Measurements from ENCODE around the gene WDR64. TPM values are rescaled to one million over a fixed set of nuclear protein-coding genes. Genes with fewer than 3 reads are reported as not detected.
A peak's percentile ranks its signal among the peaks of the same experiment; 100 is the strongest.

The WDR64 gene
- total and polyA plus RNA-seq, 2 of the 13 experiments (the other 11 are each of a cell fraction or from before 2014, with no cell fraction given): not detected

DNA sequence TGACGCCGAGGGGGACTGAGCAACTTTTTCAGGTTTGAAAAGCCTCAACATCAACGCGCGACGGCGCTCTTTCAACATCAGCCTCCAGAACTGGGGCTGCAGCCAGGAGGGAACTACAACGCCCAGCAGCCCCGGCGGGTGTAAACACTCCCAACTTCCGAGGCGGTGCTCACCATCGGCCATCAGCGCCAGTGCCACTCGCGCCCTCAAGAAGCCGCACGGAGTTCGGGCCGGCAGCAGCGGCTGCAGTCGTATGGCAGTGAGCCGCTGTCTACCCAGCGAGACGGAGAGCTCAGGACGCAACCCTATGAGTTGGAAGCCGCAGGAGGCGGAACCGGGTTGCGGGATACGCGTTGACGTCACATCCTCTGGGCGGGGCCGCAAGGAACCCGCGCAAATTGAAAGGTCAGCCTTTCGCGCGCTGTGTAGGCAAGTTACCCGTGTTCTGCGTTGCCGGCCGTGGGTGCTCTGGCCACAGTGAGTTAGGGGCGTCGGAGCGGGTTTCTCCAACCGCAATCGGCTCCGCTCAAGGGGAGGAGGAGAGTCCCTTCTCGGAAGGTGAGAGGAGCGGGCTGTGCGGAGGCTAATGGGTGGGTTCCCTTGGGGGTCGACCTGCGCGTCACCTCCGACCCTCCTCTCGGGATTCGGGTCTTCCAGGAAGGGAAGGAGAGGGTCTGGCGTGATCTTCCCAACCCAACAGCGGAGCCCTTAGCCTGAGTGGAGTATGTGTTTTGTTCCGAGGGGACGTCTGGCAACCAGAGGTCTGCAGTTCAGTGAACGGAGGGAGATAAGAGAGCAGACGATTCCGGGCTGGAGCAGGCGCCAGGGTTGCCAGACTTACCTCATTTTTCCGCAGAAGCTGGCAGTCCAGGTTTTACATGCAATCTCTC, 196.0 kb downstream of the WDR64 start, which contains the start of gene EXO1 (continued):
- TF ChIP-seq ZNF143 (CRISPR knock-in tag; IDR thresholded peaks at IDR 0.05): peak; percentile 96
- TF ChIP-seq, protein P1, sequence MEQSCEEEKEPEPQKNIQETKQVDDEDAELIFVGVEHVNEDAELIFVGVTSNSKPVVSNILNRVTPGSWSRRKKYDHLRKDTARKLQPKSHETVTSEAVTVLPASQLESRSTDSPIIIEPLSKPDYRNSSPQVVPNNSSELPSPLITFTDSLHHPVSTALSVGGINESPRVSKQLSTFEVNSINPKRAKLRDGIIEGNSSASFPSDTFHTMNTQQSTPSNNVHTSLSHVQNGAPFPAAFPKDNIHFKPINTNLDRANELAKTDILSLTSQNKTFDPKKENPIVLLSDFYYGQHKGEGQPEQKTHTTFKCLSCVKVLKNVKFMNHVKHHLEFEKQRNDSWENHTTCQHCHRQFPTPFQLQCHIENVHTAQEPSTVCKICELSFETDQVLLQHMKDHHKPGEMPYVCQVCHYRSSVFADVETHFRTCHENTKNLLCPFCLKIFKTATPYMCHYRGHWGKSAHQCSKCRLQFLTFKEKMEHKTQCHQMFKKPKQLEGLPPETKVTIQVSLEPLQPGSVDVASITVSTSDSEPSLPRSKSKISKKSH (CRISPR knock-in tag; IDR thresholded peaks at IDR 0.05; ENCODE audit: borderline replicate concordance): no peak
- TF ChIP-seq, protein P2, sequence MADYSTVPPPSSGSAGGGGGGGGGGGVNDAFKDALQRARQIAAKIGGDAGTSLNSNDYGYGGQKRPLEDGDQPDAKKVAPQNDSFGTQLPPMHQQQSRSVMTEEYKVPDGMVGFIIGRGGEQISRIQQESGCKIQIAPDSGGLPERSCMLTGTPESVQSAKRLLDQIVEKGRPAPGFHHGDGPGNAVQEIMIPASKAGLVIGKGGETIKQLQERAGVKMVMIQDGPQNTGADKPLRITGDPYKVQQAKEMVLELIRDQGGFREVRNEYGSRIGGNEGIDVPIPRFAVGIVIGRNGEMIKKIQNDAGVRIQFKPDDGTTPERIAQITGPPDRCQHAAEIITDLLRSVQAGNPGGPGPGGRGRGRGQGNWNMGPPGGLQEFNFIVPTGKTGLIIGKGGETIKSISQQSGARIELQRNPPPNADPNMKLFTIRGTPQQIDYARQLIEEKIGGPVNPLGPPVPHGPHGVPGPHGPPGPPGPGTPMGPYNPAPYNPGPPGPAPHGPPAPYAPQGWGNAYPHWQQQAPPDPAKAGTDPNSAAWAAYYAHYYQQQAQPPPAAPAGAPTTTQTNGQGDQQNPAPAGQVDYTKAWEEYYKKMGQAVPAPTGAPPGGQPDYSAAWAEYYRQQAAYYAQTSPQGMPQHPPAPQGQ (CRISPR knock-in tag; IDR thresholded peaks at IDR 0.05; ENCODE audit: borderline replicate concordance): no peak
- peak; percentile 79 for TF ChIP-seq DMAP1 (CRISPR knock-in tag; IDR thresholded peaks at IDR 0.05)
- TF ChIP-seq MTA1 (CRISPR knock-in tag; IDR thresholded peaks at IDR 0.05; ENCODE audit: borderline replicate concordance): peak; percentile 45; the same call in 1 of the 2 replicates
- TF ChIP-seq, protein P3, sequence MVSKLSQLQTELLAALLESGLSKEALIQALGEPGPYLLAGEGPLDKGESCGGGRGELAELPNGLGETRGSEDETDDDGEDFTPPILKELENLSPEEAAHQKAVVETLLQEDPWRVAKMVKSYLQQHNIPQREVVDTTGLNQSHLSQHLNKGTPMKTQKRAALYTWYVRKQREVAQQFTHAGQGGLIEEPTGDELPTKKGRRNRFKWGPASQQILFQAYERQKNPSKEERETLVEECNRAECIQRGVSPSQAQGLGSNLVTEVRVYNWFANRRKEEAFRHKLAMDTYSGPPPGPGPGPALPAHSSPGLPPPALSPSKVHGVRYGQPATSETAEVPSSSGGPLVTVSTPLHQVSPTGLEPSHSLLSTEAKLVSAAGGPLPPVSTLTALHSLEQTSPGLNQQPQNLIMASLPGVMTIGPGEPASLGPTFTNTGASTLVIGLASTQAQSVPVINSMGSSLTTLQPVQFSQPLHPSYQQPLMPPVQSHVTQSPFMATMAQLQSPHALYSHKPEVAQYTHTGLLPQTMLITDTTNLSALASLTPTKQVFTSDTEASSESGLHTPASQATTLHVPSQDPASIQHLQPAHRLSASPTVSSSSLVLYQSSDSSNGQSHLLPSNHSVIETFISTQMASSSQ (IDR thresholded peaks at IDR 0.05; ENCODE audit: low read depth): no peak
- TF ChIP-seq, protein P3 (CRISPR knock-in tag; IDR thresholded peaks at IDR 0.05; ENCODE audit: borderline replicate concordance): peak; percentile 69; the same call in 1 of the 2 replicates
- TF ChIP-seq, protein P4, sequence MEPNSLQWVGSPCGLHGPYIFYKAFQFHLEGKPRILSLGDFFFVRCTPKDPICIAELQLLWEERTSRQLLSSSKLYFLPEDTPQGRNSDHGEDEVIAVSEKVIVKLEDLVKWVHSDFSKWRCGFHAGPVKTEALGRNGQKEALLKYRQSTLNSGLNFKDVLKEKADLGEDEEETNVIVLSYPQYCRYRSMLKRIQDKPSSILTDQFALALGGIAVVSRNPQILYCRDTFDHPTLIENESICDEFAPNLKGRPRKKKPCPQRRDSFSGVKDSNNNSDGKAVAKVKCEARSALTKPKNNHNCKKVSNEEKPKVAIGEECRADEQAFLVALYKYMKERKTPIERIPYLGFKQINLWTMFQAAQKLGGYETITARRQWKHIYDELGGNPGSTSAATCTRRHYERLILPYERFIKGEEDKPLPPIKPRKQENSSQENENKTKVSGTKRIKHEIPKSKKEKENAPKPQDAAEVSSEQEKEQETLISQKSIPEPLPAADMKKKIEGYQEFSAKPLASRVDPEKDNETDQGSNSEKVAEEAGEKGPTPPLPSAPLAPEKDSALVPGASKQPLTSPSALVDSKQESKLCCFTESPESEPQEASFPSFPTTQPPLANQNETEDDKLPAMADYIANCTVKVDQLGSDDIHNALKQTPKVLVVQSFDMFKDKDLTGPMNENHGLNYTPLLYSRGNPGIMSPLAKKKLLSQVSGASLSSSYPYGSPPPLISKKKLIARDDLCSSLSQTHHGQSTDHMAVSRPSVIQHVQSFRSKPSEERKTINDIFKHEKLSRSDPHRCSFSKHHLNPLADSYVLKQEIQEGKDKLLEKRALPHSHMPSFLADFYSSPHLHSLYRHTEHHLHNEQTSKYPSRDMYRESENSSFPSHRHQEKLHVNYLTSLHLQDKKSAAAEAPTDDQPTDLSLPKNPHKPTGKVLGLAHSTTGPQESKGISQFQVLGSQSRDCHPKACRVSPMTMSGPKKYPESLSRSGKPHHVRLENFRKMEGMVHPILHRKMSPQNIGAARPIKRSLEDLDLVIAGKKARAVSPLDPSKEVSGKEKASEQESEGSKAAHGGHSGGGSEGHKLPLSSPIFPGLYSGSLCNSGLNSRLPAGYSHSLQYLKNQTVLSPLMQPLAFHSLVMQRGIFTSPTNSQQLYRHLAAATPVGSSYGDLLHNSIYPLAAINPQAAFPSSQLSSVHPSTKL (CRISPR knock-in tag; IDR thresholded peaks at IDR 0.05): peak; percentile 62; the same call in 1 of the 2 replicates
- TF ChIP-seq, protein P5, sequence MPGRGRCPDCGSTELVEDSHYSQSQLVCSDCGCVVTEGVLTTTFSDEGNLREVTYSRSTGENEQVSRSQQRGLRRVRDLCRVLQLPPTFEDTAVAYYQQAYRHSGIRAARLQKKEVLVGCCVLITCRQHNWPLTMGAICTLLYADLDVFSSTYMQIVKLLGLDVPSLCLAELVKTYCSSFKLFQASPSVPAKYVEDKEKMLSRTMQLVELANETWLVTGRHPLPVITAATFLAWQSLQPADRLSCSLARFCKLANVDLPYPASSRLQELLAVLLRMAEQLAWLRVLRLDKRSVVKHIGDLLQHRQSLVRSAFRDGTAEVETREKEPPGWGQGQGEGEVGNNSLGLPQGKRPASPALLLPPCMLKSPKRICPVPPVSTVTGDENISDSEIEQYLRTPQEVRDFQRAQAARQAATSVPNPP (CRISPR knock-in tag; IDR thresholded peaks at IDR 0.05): peak; percentile 92
- TF ChIP-seq TARDBP (CRISPR knock-in tag; IDR thresholded peaks at IDR 0.05): peak; percentile 86
- peak; percentile 80 for TF ChIP-seq DR1 (CRISPR knock-in tag; IDR thresholded peaks at IDR 0.05)
- TF ChIP-seq ZSCAN31 (CRISPR knock-in tag; IDR thresholded peaks at IDR 0.05; ENCODE audit: low read depth): no peak; the same call in 1 of the 2 replicates
- no peak for TF ChIP-seq HNRNPK (IDR thresholded peaks at IDR 0.05; ENCODE audit: low read depth, low read length, poor library complexity, severe bottlenecking)
- no peak for TF ChIP-seq ZNF577 (CRISPR knock-in tag; IDR thresholded peaks at IDR 0.05; ENCODE audit: borderline replicate concordance, low read depth)
